CD14-positive monocyte (primary cell): ENCODE measurements around the gene TENM3. TPM values are rescaled to one million over a fixed set of nuclear protein-coding genes. Genes with fewer than 3 reads are reported as not detected.

Experiments
- DNase-seq, 3 donors: peaks; one replicate each; pipeline ENCODE4 v3.0.0-alpha.2; 2011 to 2022
- H2AFZ ChIP-seq: 2 replicates; pipeline ENCODE4 v1.6.0; 2012; ENCODE audit warnings: mild to moderate bottlenecking, low read depth, low read length, inconsistent platforms; ENCODE audit not compliant: insufficient read depth, poor library complexity, severe bottlenecking
- H3K27ac ChIP-seq, 2 donors: 1 replicate in 1 of 2; 2 replicates in 1 of 2; pipeline ENCODE4 v1.5.1; 2012 to 2013; ENCODE audit warnings: low read length in 2 of 2, control low read depth in 1 of 2, inconsistent platforms in 1 of 2, low read depth in 1 of 2, mild to moderate bottlenecking in 1 of 2
- H3K27me3 ChIP-seq, 2 donors: one replicate each; pipeline versions ENCODE4 v1.6.0 to v1.6.1; 2011 to 2013; ENCODE audit warnings: low read length in 2 of 2; ENCODE audit not compliant: control insufficient read depth in 2 of 2, insufficient read depth in 2 of 2
- H3K36me3 ChIP-seq, 2 donors: replicated peaks in 1 of 2; 1 replicate in 1 of 2; 2 replicates in 1 of 2; pipeline versions ENCODE4 v1.5.1 to v1.6.1; 2012 to 2013; ENCODE audit warnings: low read length in 2 of 2, control low read depth in 1 of 2, inconsistent platforms in 1 of 2, mild to moderate bottlenecking in 1 of 2; ENCODE audit not compliant: insufficient read depth in 2 of 2, control insufficient read depth in 1 of 2
- H3K4me1 ChIP-seq, 2 donors: 1 replicate in 1 of 2; 2 replicates in 1 of 2; pipeline versions ENCODE4 v1.5.1 to v1.6.1; 2012 to 2013; ENCODE audit warnings: low read length in 2 of 2, control low read depth in 1 of 2, inconsistent platforms in 1 of 2, mild to moderate bottlenecking in 1 of 2, moderate library complexity in 1 of 2; ENCODE audit not compliant: insufficient read depth in 2 of 2, control insufficient read depth in 1 of 2
- H3K4me2 ChIP-seq: replicated peaks from 2 replicates; pipeline ENCODE3; 2012; ENCODE audit warnings: low read length, moderate library complexity, mild to moderate bottlenecking; ENCODE audit not compliant: poor library complexity, severe bottlenecking; ENCODE audit errors: extremely low read depth
- H3K4me3 ChIP-seq, 3 experiments: fragments of 200-600 bp in 1 of 3; sonication (generic) in 1 of 3; replicated peaks in 1 of 3; 1 replicate in 2 of 3; 2 replicates in 1 of 3; pipeline ENCODE4 v1.5.1; 2011 to 2013; ENCODE audit warnings: low read length in 3 of 3, mild to moderate bottlenecking in 3 of 3, control low read depth in 2 of 3, low read depth in 2 of 3, inconsistent platforms in 1 of 3, moderate library complexity in 1 of 3
- H3K79me2 ChIP-seq: 2 replicates; pipeline ENCODE4 v1.6.0; 2012; ENCODE audit warnings: mild to moderate bottlenecking, control low read depth, inconsistent platforms, low read length, moderate library complexity; ENCODE audit not compliant: insufficient read depth
- H3K9ac ChIP-seq: 2 replicates; pipeline ENCODE4 v1.6.0; 2017; ENCODE audit warnings: low read length, mild to moderate bottlenecking; ENCODE audit not compliant: insufficient read depth, poor library complexity, severe bottlenecking
- H3K9me3 ChIP-seq, 2 donors: replicated peaks in 1 of 2; 1 replicate in 1 of 2; 2 replicates in 1 of 2; pipeline versions ENCODE4 v1.5.1 to v1.6.1; 2012 to 2013; ENCODE audit warnings: low read length in 2 of 2, control low read depth in 1 of 2; ENCODE audit not compliant: control insufficient read depth in 1 of 2, insufficient read depth in 1 of 2
- H4K20me1 ChIP-seq: 2 replicates; pipeline ENCODE4 v1.6.0; 2012; ENCODE audit warnings: mild to moderate bottlenecking, low read length, control low read depth, moderate library complexity; ENCODE audit not compliant: insufficient read depth
- H3K27ac Mint-ChIP-seq, 7 donors: one replicate each; pipeline ENCODE4 v1.8.0; 2020; ENCODE audit warnings: mild to moderate bottlenecking in 7 of 7, mixed read lengths in 7 of 7, moderate library complexity in 6 of 7, inconsistent platforms in 2 of 7
- H3K27me3 Mint-ChIP-seq, 3 donors: one replicate each; pipeline ENCODE4 v1.8.0; 2021 to 2022; ENCODE audit warnings: low read depth in 3 of 3, mild to moderate bottlenecking in 3 of 3, mixed read lengths in 3 of 3, moderate library complexity in 3 of 3, inconsistent platforms in 1 of 3
- H3K36me3 Mint-ChIP-seq, 2 donors: one replicate each; pipeline ENCODE4 v1.8.0; 2020; ENCODE audit warnings: mixed read lengths in 2 of 2, inconsistent platforms in 1 of 2, mild to moderate bottlenecking in 1 of 2
- H3K4me1 Mint-ChIP-seq: one replicate; pipeline ENCODE4 v1.8.0; 2020; ENCODE audit warnings: mild to moderate bottlenecking, mixed read lengths
- H3K4me3 Mint-ChIP-seq, 2 donors: one replicate each; pipeline ENCODE4 v1.8.0; 2020; ENCODE audit warnings: mild to moderate bottlenecking in 2 of 2, mixed read lengths in 2 of 2, moderate library complexity in 1 of 2
- H3K9me3 Mint-ChIP-seq, 7 donors: one replicate each; pipeline ENCODE4 v1.8.0; 2020 to 2022; ENCODE audit warnings: mixed read lengths in 7 of 7, mild to moderate bottlenecking in 6 of 7, moderate library complexity in 6 of 7, inconsistent platforms in 2 of 7
- WGBS: methylation state at CpG from one replicate; pipeline ENCODE4 v1.1.5; 2013; ENCODE audit warnings: missing lambda C conversion rate; ENCODE audit not compliant: insufficient coverage; 5-methylcytosine and 5-hydroxymethylcytosine counted together
- intact Hi-C, 2 donors: fragments of 100-400 bp; cut with micrococcal nuclease; formaldehyde crosslinking; loops; one replicate each; pipeline versions ENCODE4 v1.15.0 to v1.15.1; 2023
- polyA plus RNA-seq, 3 donors: library from polyadenylated mRNA; depleted of rRNA in 1 of 3; unstranded in 2 of 3; stranded (reverse) in 1 of 3; fragments of 300-500 nt in 2 of 3; fragments of >200 nt in 1 of 3; fragmentation: Illumina TruSeq in 2 of 3; gene quantifications; 1 replicate in 2 of 3; 2 replicates in 1 of 3; pipeline ENCODE4 v1.2.3, GENCODE V29; 2012 to 2021
- TF ChIP-seq, protein P1 (sequence below): fragments of 200-600 bp; IDR thresholded peaks from one replicate; pipeline ENCODE4 v1.8.0; 2022; ENCODE audit warnings: antibody characterized with exemption, mild to moderate bottlenecking

TENM3 gene
- polyA plus RNA-seq, 3 donors, result not detected

DNA sequence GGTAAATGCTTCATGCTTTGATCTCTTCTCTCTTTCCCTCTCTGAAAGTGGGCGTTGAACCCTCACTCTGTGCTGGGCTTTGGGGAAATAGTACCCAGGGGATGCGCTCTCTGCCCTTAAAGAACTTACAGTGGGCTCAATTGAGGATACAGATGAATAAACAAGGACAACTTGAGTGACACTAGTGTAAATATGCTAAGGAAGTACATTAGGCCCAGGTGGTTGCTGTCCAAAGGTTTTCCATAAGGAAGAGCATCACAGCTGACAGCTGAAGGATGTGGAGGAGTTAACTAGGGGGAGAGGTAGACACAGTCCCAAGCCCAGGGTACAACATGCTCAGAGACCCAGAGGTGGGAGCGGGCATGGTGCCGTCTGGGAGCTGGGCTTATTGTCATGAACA, 49.4 kb downstream of the TENM3 start:
- Histone ChIP-seq H3K9ac (no peak overlapping the region), H3K79me2 (no peaks in the 10 kb centered on the region), H3K4me1 (no peaks in the 10 kb centered on the region), H3K27ac (no peak overlapping the region), H3K36me3 (no peaks in the 10 kb centered on the region), H2AFZ (no peak overlapping the region), H3K4me3 (no peak overlapping the region), H3K9me3 (peaks cover 0 to 11% of the 10 kb centered on the region in 2 donors), H3K4me2 (no peak overlapping the region), H4K20me1 (no peaks in the 10 kb centered on the region), H3K27me3 (no peaks in the 10 kb centered on the region)
- TF ChIP-seq, protein P1, sequence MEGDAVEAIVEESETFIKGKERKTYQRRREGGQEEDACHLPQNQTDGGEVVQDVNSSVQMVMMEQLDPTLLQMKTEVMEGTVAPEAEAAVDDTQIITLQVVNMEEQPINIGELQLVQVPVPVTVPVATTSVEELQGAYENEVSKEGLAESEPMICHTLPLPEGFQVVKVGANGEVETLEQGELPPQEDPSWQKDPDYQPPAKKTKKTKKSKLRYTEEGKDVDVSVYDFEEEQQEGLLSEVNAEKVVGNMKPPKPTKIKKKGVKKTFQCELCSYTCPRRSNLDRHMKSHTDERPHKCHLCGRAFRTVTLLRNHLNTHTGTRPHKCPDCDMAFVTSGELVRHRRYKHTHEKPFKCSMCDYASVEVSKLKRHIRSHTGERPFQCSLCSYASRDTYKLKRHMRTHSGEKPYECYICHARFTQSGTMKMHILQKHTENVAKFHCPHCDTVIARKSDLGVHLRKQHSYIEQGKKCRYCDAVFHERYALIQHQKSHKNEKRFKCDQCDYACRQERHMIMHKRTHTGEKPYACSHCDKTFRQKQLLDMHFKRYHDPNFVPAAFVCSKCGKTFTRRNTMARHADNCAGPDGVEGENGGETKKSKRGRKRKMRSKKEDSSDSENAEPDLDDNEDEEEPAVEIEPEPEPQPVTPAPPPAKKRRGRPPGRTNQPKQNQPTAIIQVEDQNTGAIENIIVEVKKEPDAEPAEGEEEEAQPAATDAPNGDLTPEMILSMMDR, result no peak
- 93% methylated on average over 3 of the region's 4 CpGs for WGBS
- peaks cover 0 to 5% (median 0%) of the 10 kb centered on the region in 3 donors for H3K27me3 Mint-ChIP-seq
- H3K9me3 Mint-ChIP-seq, result peaks cover 0 to 14% (median 5%) of the 10 kb centered on the region in 7 donors
- no peaks in the 10 kb centered on the region for H3K36me3 Mint-ChIP-seq
- no peak overlapping the region for H3K4me3 Mint-ChIP-seq
- DNase-seq, result no peak
- H3K27ac Mint-ChIP-seq, result no peak overlapping the region
- intact Hi-C loops, result no loop called here
- H3K4me1 Mint-ChIP-seq, result no peaks in the 10 kb centered on the region

DNA sequence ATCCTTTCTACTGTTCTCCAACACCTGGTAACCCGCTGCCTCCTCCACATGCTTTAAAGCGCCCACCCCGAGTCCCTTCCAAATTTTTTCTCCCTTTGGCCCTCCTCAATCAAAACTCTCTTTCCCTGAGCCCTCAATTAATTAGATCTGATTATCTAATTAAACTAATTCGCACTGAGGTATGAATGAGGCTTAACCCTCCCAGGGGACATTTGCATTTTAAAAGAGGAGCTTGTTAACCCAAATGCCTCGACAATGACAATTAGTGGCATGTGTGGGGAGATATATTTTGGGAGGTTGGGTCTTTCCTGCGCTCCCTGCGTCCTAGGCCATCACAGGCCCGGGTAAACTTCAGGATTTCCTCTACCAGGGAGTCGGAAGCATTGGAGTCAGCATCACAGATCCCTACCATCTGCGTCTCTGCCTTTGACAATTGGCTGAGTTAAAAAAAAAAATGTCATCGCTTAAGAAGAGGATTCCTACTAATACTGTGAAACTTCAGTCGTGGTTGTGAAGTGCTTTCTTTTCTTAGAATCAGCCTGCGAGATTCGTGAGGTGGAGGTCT, 50.6 kb downstream of the TENM3 start:
- Histone ChIP-seq H2AFZ (no peak overlapping the region), H3K27ac (no peak overlapping the region), H3K27me3 (no peaks in the 10 kb centered on the region), H3K9ac (no peak overlapping the region), H3K4me1 (no peaks in the 10 kb centered on the region), H4K20me1 (no peaks in the 10 kb centered on the region), H3K36me3 (no peaks in the 10 kb centered on the region), H3K4me2 (no peak overlapping the region), H3K9me3 (peaks cover 0 to 11% of the 10 kb centered on the region in 2 donors), H3K79me2 (no peaks in the 10 kb centered on the region), H3K4me3 (no peak overlapping the region)
- 64% methylated on average over 4 of the region's 14 CpGs for WGBS
- no peak overlapping the region for H3K4me3 Mint-ChIP-seq
- H3K27me3 Mint-ChIP-seq, result peaks cover 1 to 2% (median 1%) of the 10 kb centered on the region in 3 donors
- H3K36me3 Mint-ChIP-seq, result no peaks in the 10 kb centered on the region
- TF ChIP-seq, protein P1, result no peak
- H3K27ac Mint-ChIP-seq, result no peak overlapping the region
- no peak for DNase-seq
- no peaks in the 10 kb centered on the region for H3K4me1 Mint-ChIP-seq
- intact Hi-C loops, result no loop called here
- H3K9me3 Mint-ChIP-seq, result peaks cover 0 to 12% (median 5%) of the 10 kb centered on the region in 7 donors
